Cortex of kidney (tissue), 1 donor: ENCODE data around the gene HOXA1.
"Not testable (repeated sequence)": the region's sequence is repeated elsewhere in the genome, so short reads cannot be mapped to it uniquely, and the experiment has no call there.

Experiments used
- DNase-seq: peaks from one replicate; lab custom pipeline; 2025; lab: John Stamatoyannopoulos, UW

Gene HOXA1

GRCh38 chr7:27046854-27047549 lies 48.8 kb downstream of the HOXA1 start:
- no peak for DNase-seq

- DNase-seq = not testable (repeated sequence)
These were observed 49.8 kb downstream of the HOXA1 start for GRCh38 chr7:27045972-27046371.

- DNase-seq = not testable (repeated sequence)
These were observed 50.7 kb downstream of the HOXA1 start for GRCh38 chr7:27045066-27045465.
